ENCODE data around the gene MTCL1. TPM values are rescaled to one million over a fixed set of nuclear protein-coding genes. Genes with fewer than 3 reads are reported as not detected.

Gene MTCL1
- total RNA-seq, 6 experiments from 2014 or later: 1.4 to 7.4 (median 3.6) TPM

GRCh38 chr18:8704361-8705237, 757 bp upstream of the MTCL1 start:
- Histone ChIP-seq H3K4me3 (peak overlapping the region; percentile 67 to 81 (median 77)), H3K27ac (peak overlapping the region; percentile 70 to 72 (median 72)), H3K4me1 (peaks cover 0 to 17% (median 4%) of the 10 kb centered on the region in 4 donors), H3K9me3 (no peaks in the 10 kb centered on the region), H3K27me3 (no peaks in the 10 kb centered on the region), H3K36me3 (no peaks in the 10 kb centered on the region)
- peak; percentile 92 to 95 (median 93) for DNase-seq
- TF ChIP-seq CTCF (IDR thresholded peaks at IDR 0.05) (no peak), POLR2A (IDR thresholded peaks at IDR 0.05) (peak; percentile 58)
- WGBS (ENCODE audit: insufficient coverage, low coverage, low lambda C conversion rate, missing lambda C conversion rate): 3% methylated on average over 26 of the region's 64 CpGs
- intact Hi-C loops (cut with DNase I): loop anchor here (5.0 to 10.0 kb wide), 2 partner anchors 278 to 280 kb away; no protein-coding TSS in a partner anchor
- peak; percentile 92 to 95 (median 94) for ATAC-seq

- H3K4me3 ChIP-seq: peak overlapping the region; percentile 39 to 81 (median 46)
- WGBS (ENCODE audit: insufficient coverage, low coverage, low lambda C conversion rate, missing lambda C conversion rate): 3% methylated on average over 21 of the region's 116 CpGs
- H3K36me3 ChIP-seq: no peaks in the 10 kb centered on the region
- TF ChIP-seq POLR2A (IDR thresholded peaks at IDR 0.05) (no peak), CTCF (IDR thresholded peaks at IDR 0.05) (no peak)
- ATAC-seq (peak in 1 of 4 donors; percentile 9), DNase-seq (peak in 2 of 3 donors; percentile 35 to 49)
- no peak overlapping the region for H3K27ac ChIP-seq
- intact Hi-C loops (cut with DNase I): loop anchor here in 1 of 2 donors (10.0 kb wide), 1 partner anchor 279 kb away; no protein-coding TSS in a partner anchor
- H3K27me3 ChIP-seq: no peaks in the 10 kb centered on the region
- peaks cover 0 to 17% (median 4%) of the 10 kb centered on the region in 4 donors for H3K4me1 ChIP-seq
- H3K9me3 ChIP-seq: no peaks in the 10 kb centered on the region
These were observed 820 bp downstream of the MTCL1 start for GRCh38 chr18:8705961-8706790.

- Histone ChIP-seq H3K27ac (no peak overlapping the region), H3K27me3 (no peaks in the 10 kb centered on the region), H3K9me3 (no peaks in the 10 kb centered on the region), H3K4me1 (peaks cover 0 to 17% (median 4%) of the 10 kb centered on the region in 4 donors), H3K36me3 (no peaks in the 10 kb centered on the region), H3K4me3 (peak overlapping the region; percentile 39 to 81 (median 46))
- ATAC-seq: no peak
- peak in 2 of 3 donors; percentile 31 to 49 for DNase-seq
- TF ChIP-seq CTCF (IDR thresholded peaks at IDR 0.05) (peak; percentile 6 to 17 (median 14)), POLR2A (IDR thresholded peaks at IDR 0.05) (no peak)
- intact Hi-C loops (cut with DNase I): loop anchor here in 1 of 2 donors (10.0 kb wide), 1 partner anchor 278 kb away; no protein-coding TSS in a partner anchor
- WGBS (ENCODE audit: insufficient coverage, low coverage, low lambda C conversion rate, missing lambda C conversion rate): 12% methylated on average over 24 of the region's 48 CpGs
These were observed 1.6 kb downstream of the MTCL1 start for GRCh38 chr18:8706791-8707555.

Data from right lobe of liver (tissue), 6 donors.